MM.1S (cell line): ENCODE results near the gene SRPK2.

Source experiments
- CTCF ChIP-seq: fragments of 300-600 bp; sonication (generic); IDR thresholded peaks from 2 replicates; pipeline ENCODE4 v1.5.1; 2016; ENCODE audit warnings: antibody characterized with exemption, low read length, mixed read lengths
- EZH2 ChIP-seq: fragments of 300-600 bp; sonication (generic); optimal IDR thresholded peaks from 2 replicates; pipeline ENCODE3; 2017; ENCODE audit warnings: low read depth, mild to moderate bottlenecking, antibody characterized with exemption, low read length, mixed read lengths

GRCh38 chr7:105403128-105403527, 14.4 kb upstream of the SRPK2 start:
- TF ChIP-seq CTCF (no peak), EZH2 (no peak)
